ENCODE measurements around the gene AP1S2. TPM values are rescaled to one million over a fixed set of nuclear protein-coding genes. Genes with fewer than 3 reads are reported as not detected.

Gene AP1S2
- total and polyA plus RNA-seq, 2 of the 8 experiments (the other 6 are each of a cell fraction or from before 2014, with no cell fraction given), result 88.2 to 237 TPM

GRCh38 chrX:15838017-15838416 is 16.6 kb downstream of the AP1S2 start:
- Histone ChIP-seq H3K18ac (ENCODE audit: extremely low read depth, low read length) (no peak overlapping the region), H3K36me3 (ENCODE audit: control insufficient read depth in 2 of 4, insufficient read depth in 4 of 4, low read length in 3 of 4) (peaks cover 0 to 81% (median 8%) of the 10 kb centered on the region in 4 experiments; a peak in 5 of 8 replicates)
- WGBS, 2 experiments (ENCODE audit: extremely low coverage in 1 of 2, insufficient coverage in 1 of 2, insufficient read length in 1 of 2, insufficient replicate concordance in 2 of 2, low coverage in 1 of 2, low lambda C conversion rate in 2 of 2, missing lambda C conversion rate in 1 of 2), result 90% methylated on average over 3 of the region's 3 CpGs; no CpG with 5 or more reads in 1 of the 2 experiments
- peak in 1 of 2 experiments; percentile 28; a peak in 1 of 3 replicates for TF ChIP-seq POLR2A (IDR thresholded peaks at IDR 0.05; ENCODE audit: control extremely low read depth in 1 of 2, low read depth in 2 of 2, low read length in 2 of 2)
- TF ChIP-seq FOSL1 (IDR thresholded peaks at IDR 0.05; ENCODE audit: insufficient read depth, low read depth, low read length), result no peak
- peak; percentile 23 to 43; a peak in 2 of 4 replicates for TF ChIP-seq RAD21 (IDR thresholded peaks at IDR 0.05 in 1 of 2, conservative IDR thresholded peaks at IDR 0.05 in 1 of 2; ENCODE audit: low read depth in 2 of 2, low read length in 2 of 2)
- TF ChIP-seq POLR2AphosphoS5 (IDR thresholded peaks at IDR 0.05; ENCODE audit: low read depth, low read length), result peak; percentile 72; the same call in 1 of the 2 replicates
- TF ChIP-seq RFX5 (IDR thresholded peaks at IDR 0.05; ENCODE audit: borderline replicate concordance, low read depth, low read length), result no peak
- TF ChIP-seq, protein P1, sequence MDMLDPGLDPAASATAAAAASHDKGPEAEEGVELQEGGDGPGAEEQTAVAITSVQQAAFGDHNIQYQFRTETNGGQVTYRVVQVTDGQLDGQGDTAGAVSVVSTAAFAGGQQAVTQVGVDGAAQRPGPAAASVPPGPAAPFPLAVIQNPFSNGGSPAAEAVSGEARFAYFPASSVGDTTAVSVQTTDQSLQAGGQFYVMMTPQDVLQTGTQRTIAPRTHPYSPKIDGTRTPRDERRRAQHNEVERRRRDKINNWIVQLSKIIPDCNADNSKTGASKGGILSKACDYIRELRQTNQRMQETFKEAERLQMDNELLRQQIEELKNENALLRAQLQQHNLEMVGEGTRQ (IDR thresholded peaks at IDR 0.05; ENCODE audit: low read length), result no peak
- TF ChIP-seq, protein P2, sequence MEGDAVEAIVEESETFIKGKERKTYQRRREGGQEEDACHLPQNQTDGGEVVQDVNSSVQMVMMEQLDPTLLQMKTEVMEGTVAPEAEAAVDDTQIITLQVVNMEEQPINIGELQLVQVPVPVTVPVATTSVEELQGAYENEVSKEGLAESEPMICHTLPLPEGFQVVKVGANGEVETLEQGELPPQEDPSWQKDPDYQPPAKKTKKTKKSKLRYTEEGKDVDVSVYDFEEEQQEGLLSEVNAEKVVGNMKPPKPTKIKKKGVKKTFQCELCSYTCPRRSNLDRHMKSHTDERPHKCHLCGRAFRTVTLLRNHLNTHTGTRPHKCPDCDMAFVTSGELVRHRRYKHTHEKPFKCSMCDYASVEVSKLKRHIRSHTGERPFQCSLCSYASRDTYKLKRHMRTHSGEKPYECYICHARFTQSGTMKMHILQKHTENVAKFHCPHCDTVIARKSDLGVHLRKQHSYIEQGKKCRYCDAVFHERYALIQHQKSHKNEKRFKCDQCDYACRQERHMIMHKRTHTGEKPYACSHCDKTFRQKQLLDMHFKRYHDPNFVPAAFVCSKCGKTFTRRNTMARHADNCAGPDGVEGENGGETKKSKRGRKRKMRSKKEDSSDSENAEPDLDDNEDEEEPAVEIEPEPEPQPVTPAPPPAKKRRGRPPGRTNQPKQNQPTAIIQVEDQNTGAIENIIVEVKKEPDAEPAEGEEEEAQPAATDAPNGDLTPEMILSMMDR (IDR thresholded peaks at IDR 0.05; ENCODE audit: control extremely low read depth in 1 of 3, insufficient read depth in 1 of 3, low read depth in 1 of 3, low read length in 3 of 3), result peak; percentile 36 to 61 (median 55)
- no peak for TF ChIP-seq KDM5A (IDR thresholded peaks at IDR 0.05; ENCODE audit: low read length)
- no peak for TF ChIP-seq GTF2F1 (IDR thresholded peaks at IDR 0.05; ENCODE audit: borderline replicate concordance, low read depth, low read length)

More at GRCh38 chrX:15838017-15838416, 16.6 kb downstream of the AP1S2 start:
- H4K91ac ChIP-seq (replicated peaks; ENCODE audit: insufficient read length, low read length), result no peak overlapping the region
- H3K9me3 ChIP-seq (ENCODE audit: insufficient read depth in 2 of 2, low read depth in 1 of 2, low read length in 1 of 2), result no peaks in the 10 kb centered on the region
- H3K4ac ChIP-seq (replicated peaks; ENCODE audit: insufficient read length, low read depth, low read length), result no peak overlapping the region
- no peak overlapping the region for H3K14ac ChIP-seq (ENCODE audit: insufficient read length)
- H3K23ac ChIP-seq (ENCODE audit: insufficient read length), result no peak overlapping the region
- H4K8ac ChIP-seq (ENCODE audit: extremely low read depth, insufficient read depth, low read length), result no peak overlapping the region
- H4K20me1 ChIP-seq (replicated peaks in 1 of 2; ENCODE audit: control insufficient read depth in 1 of 2, insufficient read depth in 2 of 2, low read length in 2 of 2), result peaks cover 0 to 3% of the 10 kb centered on the region in 2 experiments
- no peaks in the 10 kb centered on the region for H3K27me3 ChIP-seq (replicated peaks in 1 of 4; ENCODE audit: control insufficient read depth in 3 of 4, extremely low read depth in 1 of 4, insufficient read depth in 3 of 4, low read length in 3 of 4)
- no peak overlapping the region for H2BK20ac ChIP-seq (ENCODE audit: low read length)
- H2BK12ac ChIP-seq (ENCODE audit: low read depth, low read length), result no peak overlapping the region
- H2BK15ac ChIP-seq (ENCODE audit: low read length), result no peak overlapping the region
- H3K23me2 ChIP-seq (ENCODE audit: low read depth, low read length), result no peaks in the 10 kb centered on the region
- H3K79me1 ChIP-seq (ENCODE audit: low read depth, low read length), result no peaks in the 10 kb centered on the region
- no peak overlapping the region for H3K27ac ChIP-seq (ENCODE audit: low read depth, low read length)
- H3K79me2 ChIP-seq (ENCODE audit: control insufficient read depth in 1 of 2, insufficient read depth in 2 of 2, low read length in 2 of 2), result peaks cover 0 to 82% of the 10 kb centered on the region in 2 experiments; a peak in 2 of 4 replicates
- no peak overlapping the region for H3K4me3 ChIP-seq (ENCODE audit: extremely low read depth in 1 of 4, insufficient read depth in 2 of 4, low read depth in 3 of 4, low read length in 4 of 4)
- H2AK5ac ChIP-seq (ENCODE audit: low read depth, low read length), result no peak overlapping the region
- no peak overlapping the region for H3K4me2 ChIP-seq (ENCODE audit: insufficient read depth in 1 of 2, low read depth in 2 of 2, low read length in 2 of 2)
- H3K56ac ChIP-seq (replicated peaks; ENCODE audit: insufficient read length, low read depth, low read length), result no peak overlapping the region
- H2BK5ac ChIP-seq (ENCODE audit: low read depth, low read length), result no peak overlapping the region
- H2BK120ac ChIP-seq (replicated peaks; ENCODE audit: low read depth, low read length), result no peak overlapping the region
- peaks cover 0 to 2% (median 0%) of the 10 kb centered on the region in 4 experiments; a peak in 3 of 7 replicates for H3K4me1 ChIP-seq (replicated peaks in 1 of 4; ENCODE audit: control insufficient read depth in 3 of 4, insufficient read depth in 4 of 4, low read length in 3 of 4)
- no peak overlapping the region for H4K5ac ChIP-seq (ENCODE audit: insufficient read length, low read depth, low read length)
- no peak overlapping the region for H3K9ac ChIP-seq (replicated peaks in 1 of 4; ENCODE audit: extremely low read depth in 1 of 4, low read depth in 3 of 4, low read length in 3 of 4)
- ChIA-PET POLR2A (ENCODE audit: partially characterized antibody) (interaction anchor here (0.7 to 1.8 kb wide), 2 partner anchors 10 to 12 kb away, joined by 3 to 5 read pairs; no protein-coding TSS in a partner anchor), CTCF (ENCODE audit: partially characterized antibody) (interaction anchor here (1.1 kb wide), 1 partner anchor 12 kb away, joined by 4 read pairs; no protein-coding TSS in a partner anchor)
- FAIRE-seq (peak; percentile 77), DNase-seq (ENCODE audit: low read depth in 1 of 2, low spot score in 2 of 2) (no peak)
- H2AFZ ChIP-seq (ENCODE audit: low read length), result no peak overlapping the region
